GM13976 (cell line): ENCODE results near the gene NUDT8.

ENCODE experiments used
- DNase-seq: peaks from one replicate; pipeline ENCODE4 v3.0.0; 2012; ENCODE audit warnings: low spot score
- CTCF ChIP-seq: IDR thresholded peaks from 2 replicates; pipeline ENCODE4 v1.5.1; 2012; ENCODE audit warnings: borderline replicate concordance, mild to moderate bottlenecking; ENCODE audit not compliant: insufficient read depth; ENCODE audit errors: extremely low read depth, missing control alignments, control extremely low read depth
- in situ Hi-C: fragments of 300-500 bp; cut with MboI; formaldehyde crosslinking; loops from one replicate; pipeline ENCODE4 v1.12.0; 2022; ENCODE audit warnings: low sequenced_read_pairs, mixed read lengths, inconsistent platforms; ENCODE audit not compliant: unreplicated experiment

The NUDT8 gene

GRCh38 chr11:67634366-67635230, 4.9 kb upstream of the NUDT8 start:
- in situ Hi-C loops = loop anchor here (10.0 kb wide), 1 partner anchor 70 kb away; no protein-coding TSS in a partner anchor
- no peak for TF ChIP-seq CTCF
- no peak for DNase-seq

GRCh38 chr11:67633758-67634365, 4.1 kb upstream of the NUDT8 start:
- in situ Hi-C loops = loop anchor here (10.0 kb wide), 1 partner anchor 71 kb away; no protein-coding TSS in a partner anchor
- no peak for DNase-seq
- no peak for TF ChIP-seq CTCF

- TF ChIP-seq CTCF = no peak
- in situ Hi-C loops = loop anchor here (10.0 kb wide), 1 partner anchor 72 kb away; no protein-coding TSS in a partner anchor
- DNase-seq = no peak
These were observed 3.4 kb upstream of the NUDT8 start for GRCh38 chr11:67632982-67633755.

GRCh38 chr11:67632175-67632981, 2.6 kb upstream of the NUDT8 start:
- no peak for TF ChIP-seq CTCF
- DNase-seq = no peak
- in situ Hi-C loops = loop anchor here (10.0 kb wide), 1 partner anchor 72 kb away; no protein-coding TSS in a partner anchor

GRCh38 chr11:67631853-67632174, 2.1 kb upstream of the NUDT8 start:
- TF ChIP-seq CTCF = no peak
- no peak for DNase-seq
- in situ Hi-C loops = loop anchor here (10.0 kb wide), 1 partner anchor 73 kb away; no protein-coding TSS in a partner anchor
